NT2/D1 (cell line): Measurements from ENCODE around the gene REXO1.

ENCODE experiments used
- SUZ12 ChIP-seq: IDR thresholded peaks from 2 replicates; pipeline ENCODE4 v1.6.1; 2011; ENCODE audit not compliant: insufficient read length, insufficient read depth; ENCODE audit errors: extremely low read depth
- YY1 ChIP-seq: IDR thresholded peaks from 2 replicates; pipeline ENCODE4 v1.6.1; 2011; ENCODE audit not compliant: insufficient read length, insufficient read depth
- ZNF274 ChIP-seq: IDR thresholded peaks from 2 replicates; pipeline ENCODE4 v1.6.1; 2011; ENCODE audit warnings: mild to moderate bottlenecking, low read depth, low read length

GRCh38 chr19:1873524-1874473, 25.5 kb upstream of the REXO1 start:
- no peak for TF ChIP-seq SUZ12
- TF ChIP-seq YY1 = no peak
- TF ChIP-seq ZNF274 = no peak
